WTC11 (cell line): Measurements from ENCODE around the gene CASP6. TPM values are rescaled to one million over a fixed set of nuclear protein-coding genes. Genes with fewer than 3 reads are reported as not detected.

Source experiments
- ATAC-seq: fragments of 200-7000 bp; cut with Tn5 transposase; 2 replicates; pipeline ENCODE4 v1.10.0; 2021; ENCODE audit warnings: mild to moderate bottlenecking, moderate library complexity
- CTCF ChIA-PET: fragments of 300-600 bp; sonication (Branson Sonifier 250); formaldehyde crosslinking; loops from one replicate; lab custom pipeline; 2021; ENCODE audit warnings: antibody characterized with exemption; lab: Charles Lee
- POLR2A ChIA-PET: fragments of 350-600 bp; sonication (Branson Sonifier 250); formaldehyde crosslinking; loops from one replicate; lab custom pipeline; 2021; ENCODE audit warnings: antibody characterized with exemption; lab: Charles Lee
- DNase-seq: peaks from one replicate; pipeline ENCODE4 v3.0.0; 2021; ENCODE audit warnings: low spot score
- H3K27ac Mint-ChIP-seq: 2 replicates; pipeline ENCODE4 v1.8.0; 2021; ENCODE audit warnings: mixed read lengths
- H3K27me3 Mint-ChIP-seq: 2 replicates; pipeline ENCODE4 v1.8.0; 2021; ENCODE audit warnings: low read depth, mild to moderate bottlenecking, moderate library complexity, mixed read lengths
- H3K36me3 Mint-ChIP-seq: 2 replicates; pipeline ENCODE4 v1.8.0; 2021; ENCODE audit warnings: mixed read lengths
- H3K4me1 Mint-ChIP-seq: 2 replicates; pipeline ENCODE4 v1.8.0; 2022; ENCODE audit warnings: mixed read lengths
- H3K4me3 Mint-ChIP-seq: 2 replicates; pipeline ENCODE4 v1.8.0; 2021; ENCODE audit warnings: mild to moderate bottlenecking, moderate library complexity, mixed read lengths
- H3K9me3 Mint-ChIP-seq: 2 replicates; pipeline ENCODE4 v1.8.0; 2021; ENCODE audit warnings: mixed read lengths
- CBFB ChIP-seq: sonication (generic); formaldehyde crosslinking; IDR thresholded peaks from 2 replicates; pipeline ENCODE4 v1.8.1; 2022; ENCODE audit warnings: mild to moderate bottlenecking, low read depth, missing genetic modification reagents
- IRF1 ChIP-seq: sonication (generic); formaldehyde crosslinking; IDR thresholded peaks from 2 replicates; pipeline ENCODE4 v1.8.0; 2023; ENCODE audit warnings: missing genetic modification reagents
- IRF2 ChIP-seq: sonication (generic); formaldehyde crosslinking; IDR thresholded peaks from 2 replicates; pipeline ENCODE4 v1.8.0; 2022; ENCODE audit warnings: low read depth, missing genetic modification reagents, borderline replicate concordance
- JUN ChIP-seq: sonication (generic); formaldehyde crosslinking; IDR thresholded peaks from 2 replicates; pipeline ENCODE4 v1.8.0; 2023; ENCODE audit warnings: mild to moderate bottlenecking, missing genetic modification reagents
- NR1H2 ChIP-seq: sonication (generic); formaldehyde crosslinking; IDR thresholded peaks from 2 replicates; pipeline ENCODE4 v1.9.0; 2021; ENCODE audit warnings: mild to moderate bottlenecking, moderate library complexity, missing genetic modification reagents
- NR3C1 ChIP-seq: sonication (generic); formaldehyde crosslinking; conservative IDR thresholded peaks from 2 replicates; pipeline ENCODE4 v1.8.1; 2023; ENCODE audit warnings: low read depth, mild to moderate bottlenecking, missing genetic modification reagents
- PRDM15 ChIP-seq: sonication (generic); formaldehyde crosslinking; IDR thresholded peaks from 2 replicates; pipeline ENCODE4 v1.8.0; 2022; ENCODE audit warnings: missing genetic modification reagents
- SMAD3 ChIP-seq: sonication (generic); formaldehyde crosslinking; IDR thresholded peaks from 2 replicates; pipeline ENCODE4 v1.8.0; 2022; ENCODE audit warnings: missing genetic modification reagents, mild to moderate bottlenecking, borderline replicate concordance
- TP53 ChIP-seq: sonication (generic); formaldehyde crosslinking; IDR thresholded peaks from 2 replicates; pipeline ENCODE4 v1.8.1; 2023; ENCODE audit warnings: mild to moderate bottlenecking, missing genetic modification reagents
- ZNF263 ChIP-seq: sonication (generic); formaldehyde crosslinking; IDR thresholded peaks from 2 replicates; pipeline ENCODE4 v1.8.1; 2022; ENCODE audit warnings: low read depth, mild to moderate bottlenecking, moderate library complexity, missing genetic modification reagents
- total RNA-seq: library from RNA; stranded (reverse); gene quantifications from 3 replicates; pipeline ENCODE4 v1.2.3, GENCODE V29; 2021
- TF ChIP-seq, protein P1 (sequence below): sonication (generic); formaldehyde crosslinking; conservative IDR thresholded peaks from 2 replicates; pipeline ENCODE4 v1.8.1; 2023; ENCODE audit warnings: mild to moderate bottlenecking, low read depth, missing genetic modification reagents, moderate library complexity
- TF ChIP-seq, protein P2 (sequence below): sonication (generic); formaldehyde crosslinking; IDR thresholded peaks from 2 replicates; pipeline ENCODE4 v1.8.1; 2022; ENCODE audit warnings: mild to moderate bottlenecking, moderate library complexity, missing genetic modification reagents
- TF ChIP-seq, protein P3 (sequence below): fragments of 200-600 bp; IDR thresholded peaks from 2 replicates; pipeline ENCODE4 v1.8.0; 2022; ENCODE audit warnings: antibody characterized with exemption
- TF ChIP-seq, protein P4 (sequence below): fragments of 250-450 bp; sonication (Bioruptor Pico); IDR thresholded peaks from 2 replicates; pipeline ENCODE4 v2.1.2; 2022; ENCODE audit warnings: mild to moderate bottlenecking, moderate library complexity
- TF ChIP-seq, protein P5 (sequence below): sonication (generic); formaldehyde crosslinking; IDR thresholded peaks from 2 replicates; pipeline ENCODE4 v1.8.0; 2023; ENCODE audit warnings: mild to moderate bottlenecking, missing genetic modification reagents

Gene CASP6
- total RNA-seq, 1 experiment from 2014 or later: 26.0 TPM

- TF ChIP-seq PRDM15 (CRISPR knock-in tag): no peak
- no peak for TF ChIP-seq CBFB (CRISPR knock-in tag)
- TF ChIP-seq NR1H2 (CRISPR knock-in tag): no peak
- no peak for TF ChIP-seq IRF2
- no peak for TF ChIP-seq ZNF263 (CRISPR knock-in tag)
- TF ChIP-seq SMAD3 (CRISPR knock-in tag): no peak
These were observed 5.7 kb upstream of the CASP6 start (continued) for GRCh38 chr4:109708990-109709389.

DNA sequence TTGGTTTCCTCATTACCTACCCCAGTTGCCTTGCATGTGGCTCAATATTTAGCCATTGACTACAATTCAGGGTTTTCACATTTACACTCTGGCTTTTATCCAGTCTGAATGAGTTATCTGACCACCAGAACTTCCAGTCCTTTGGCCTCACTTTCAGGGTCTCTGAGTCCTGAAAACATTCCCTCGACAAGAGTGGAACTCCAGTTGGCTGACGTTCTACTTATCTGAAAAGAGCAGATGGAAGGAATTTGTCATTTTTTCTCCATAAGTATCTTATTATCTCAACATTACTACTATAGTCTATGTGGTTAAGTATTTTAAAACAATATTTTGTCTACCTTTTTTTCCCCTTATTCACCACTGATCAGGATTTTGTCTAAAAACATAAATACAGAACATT lies 5.2 kb upstream of the CASP6 start:
- no peaks in the 10 kb centered on the region for H3K9me3 Mint-ChIP-seq
- no peak for ATAC-seq
- CTCF ChIA-PET: no interaction called here
- DNase-seq: no peak
- peaks cover 4% of the 10 kb centered on the region for H3K4me1 Mint-ChIP-seq
- peaks cover 18% of the 10 kb centered on the region for H3K36me3 Mint-ChIP-seq
- H3K27me3 Mint-ChIP-seq: no peaks in the 10 kb centered on the region
- H3K27ac Mint-ChIP-seq: 0 out of 2 replicates have a peak overlapping the region, but pooled peaks have one; percentile 68
- POLR2A ChIA-PET: no interaction called here
- no peak overlapping the region for H3K4me3 Mint-ChIP-seq
- no peak for TF ChIP-seq JUN
- TF ChIP-seq, protein P1, sequence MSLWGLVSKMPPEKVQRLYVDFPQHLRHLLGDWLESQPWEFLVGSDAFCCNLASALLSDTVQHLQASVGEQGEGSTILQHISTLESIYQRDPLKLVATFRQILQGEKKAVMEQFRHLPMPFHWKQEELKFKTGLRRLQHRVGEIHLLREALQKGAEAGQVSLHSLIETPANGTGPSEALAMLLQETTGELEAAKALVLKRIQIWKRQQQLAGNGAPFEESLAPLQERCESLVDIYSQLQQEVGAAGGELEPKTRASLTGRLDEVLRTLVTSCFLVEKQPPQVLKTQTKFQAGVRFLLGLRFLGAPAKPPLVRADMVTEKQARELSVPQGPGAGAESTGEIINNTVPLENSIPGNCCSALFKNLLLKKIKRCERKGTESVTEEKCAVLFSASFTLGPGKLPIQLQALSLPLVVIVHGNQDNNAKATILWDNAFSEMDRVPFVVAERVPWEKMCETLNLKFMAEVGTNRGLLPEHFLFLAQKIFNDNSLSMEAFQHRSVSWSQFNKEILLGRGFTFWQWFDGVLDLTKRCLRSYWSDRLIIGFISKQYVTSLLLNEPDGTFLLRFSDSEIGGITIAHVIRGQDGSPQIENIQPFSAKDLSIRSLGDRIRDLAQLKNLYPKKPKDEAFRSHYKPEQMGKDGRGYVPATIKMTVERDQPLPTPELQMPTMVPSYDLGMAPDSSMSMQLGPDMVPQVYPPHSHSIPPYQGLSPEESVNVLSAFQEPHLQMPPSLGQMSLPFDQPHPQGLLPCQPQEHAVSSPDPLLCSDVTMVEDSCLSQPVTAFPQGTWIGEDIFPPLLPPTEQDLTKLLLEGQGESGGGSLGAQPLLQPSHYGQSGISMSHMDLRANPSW (CRISPR knock-in tag): no peak
- no peak for TF ChIP-seq TP53 (CRISPR knock-in tag)
- TF ChIP-seq NR1H2 (CRISPR knock-in tag): no peak
- TF ChIP-seq, protein P2, sequence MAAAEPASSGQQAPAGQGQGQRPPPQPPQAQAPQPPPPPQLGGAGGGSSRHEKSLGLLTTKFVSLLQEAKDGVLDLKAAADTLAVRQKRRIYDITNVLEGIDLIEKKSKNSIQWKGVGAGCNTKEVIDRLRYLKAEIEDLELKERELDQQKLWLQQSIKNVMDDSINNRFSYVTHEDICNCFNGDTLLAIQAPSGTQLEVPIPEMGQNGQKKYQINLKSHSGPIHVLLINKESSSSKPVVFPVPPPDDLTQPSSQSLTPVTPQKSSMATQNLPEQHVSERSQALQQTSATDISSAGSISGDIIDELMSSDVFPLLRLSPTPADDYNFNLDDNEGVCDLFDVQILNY (CRISPR knock-in tag): no peak
- TF ChIP-seq, protein P3, sequence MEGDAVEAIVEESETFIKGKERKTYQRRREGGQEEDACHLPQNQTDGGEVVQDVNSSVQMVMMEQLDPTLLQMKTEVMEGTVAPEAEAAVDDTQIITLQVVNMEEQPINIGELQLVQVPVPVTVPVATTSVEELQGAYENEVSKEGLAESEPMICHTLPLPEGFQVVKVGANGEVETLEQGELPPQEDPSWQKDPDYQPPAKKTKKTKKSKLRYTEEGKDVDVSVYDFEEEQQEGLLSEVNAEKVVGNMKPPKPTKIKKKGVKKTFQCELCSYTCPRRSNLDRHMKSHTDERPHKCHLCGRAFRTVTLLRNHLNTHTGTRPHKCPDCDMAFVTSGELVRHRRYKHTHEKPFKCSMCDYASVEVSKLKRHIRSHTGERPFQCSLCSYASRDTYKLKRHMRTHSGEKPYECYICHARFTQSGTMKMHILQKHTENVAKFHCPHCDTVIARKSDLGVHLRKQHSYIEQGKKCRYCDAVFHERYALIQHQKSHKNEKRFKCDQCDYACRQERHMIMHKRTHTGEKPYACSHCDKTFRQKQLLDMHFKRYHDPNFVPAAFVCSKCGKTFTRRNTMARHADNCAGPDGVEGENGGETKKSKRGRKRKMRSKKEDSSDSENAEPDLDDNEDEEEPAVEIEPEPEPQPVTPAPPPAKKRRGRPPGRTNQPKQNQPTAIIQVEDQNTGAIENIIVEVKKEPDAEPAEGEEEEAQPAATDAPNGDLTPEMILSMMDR: no peak
- TF ChIP-seq, protein P4, sequence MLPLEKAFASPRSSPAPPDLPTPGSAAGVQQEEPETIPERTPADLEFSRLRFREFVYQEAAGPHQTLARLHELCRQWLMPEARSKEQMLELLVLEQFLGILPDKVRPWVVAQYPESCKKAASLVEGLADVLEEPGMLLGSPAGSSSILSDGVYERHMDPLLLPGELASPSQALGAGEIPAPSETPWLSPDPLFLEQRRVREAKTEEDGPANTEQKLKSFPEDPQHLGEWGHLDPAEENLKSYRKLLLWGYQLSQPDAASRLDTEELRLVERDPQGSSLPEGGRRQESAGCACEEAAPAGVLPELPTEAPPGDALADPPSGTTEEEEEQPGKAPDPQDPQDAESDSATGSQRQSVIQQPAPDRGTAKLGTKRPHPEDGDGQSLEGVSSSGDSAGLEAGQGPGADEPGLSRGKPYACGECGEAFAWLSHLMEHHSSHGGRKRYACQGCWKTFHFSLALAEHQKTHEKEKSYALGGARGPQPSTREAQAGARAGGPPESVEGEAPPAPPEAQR: no peak
- TF ChIP-seq, protein P5, sequence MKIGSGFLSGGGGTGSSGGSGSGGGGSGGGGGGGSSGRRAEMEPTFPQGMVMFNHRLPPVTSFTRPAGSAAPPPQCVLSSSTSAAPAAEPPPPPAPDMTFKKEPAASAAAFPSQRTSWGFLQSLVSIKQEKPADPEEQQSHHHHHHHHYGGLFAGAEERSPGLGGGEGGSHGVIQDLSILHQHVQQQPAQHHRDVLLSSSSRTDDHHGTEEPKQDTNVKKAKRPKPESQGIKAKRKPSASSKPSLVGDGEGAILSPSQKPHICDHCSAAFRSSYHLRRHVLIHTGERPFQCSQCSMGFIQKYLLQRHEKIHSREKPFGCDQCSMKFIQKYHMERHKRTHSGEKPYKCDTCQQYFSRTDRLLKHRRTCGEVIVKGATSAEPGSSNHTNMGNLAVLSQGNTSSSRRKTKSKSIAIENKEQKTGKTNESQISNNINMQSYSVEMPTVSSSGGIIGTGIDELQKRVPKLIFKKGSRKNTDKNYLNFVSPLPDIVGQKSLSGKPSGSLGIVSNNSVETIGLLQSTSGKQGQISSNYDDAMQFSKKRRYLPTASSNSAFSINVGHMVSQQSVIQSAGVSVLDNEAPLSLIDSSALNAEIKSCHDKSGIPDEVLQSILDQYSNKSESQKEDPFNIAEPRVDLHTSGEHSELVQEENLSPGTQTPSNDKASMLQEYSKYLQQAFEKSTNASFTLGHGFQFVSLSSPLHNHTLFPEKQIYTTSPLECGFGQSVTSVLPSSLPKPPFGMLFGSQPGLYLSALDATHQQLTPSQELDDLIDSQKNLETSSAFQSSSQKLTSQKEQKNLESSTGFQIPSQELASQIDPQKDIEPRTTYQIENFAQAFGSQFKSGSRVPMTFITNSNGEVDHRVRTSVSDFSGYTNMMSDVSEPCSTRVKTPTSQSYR (CRISPR knock-in tag): no peak
- TF ChIP-seq NR3C1 (CRISPR knock-in tag): no peak
- no peak for TF ChIP-seq IRF1 (CRISPR knock-in tag)
- TF ChIP-seq, all 79 proteins: peak for 0
